Neural cell (in vitro differentiated cells): ENCODE results near the gene DAGLB. TPM values are rescaled to one million over a fixed set of nuclear protein-coding genes. Genes with fewer than 3 reads are reported as not detected.

Experiments used
- H2AFZ ChIP-seq: fragments of 200-600, 300-800 bp; sonication (generic), shearing (Covaris generic); 2 replicates; pipeline ENCODE4 v1.6.0; 2014; ENCODE audit warnings: low read depth, mild to moderate bottlenecking, antibody characterized with exemption, low read length, moderate library complexity
- H3F3A ChIP-seq: fragments of 200-600 bp; shearing (Covaris generic); 2 replicates; pipeline ENCODE4 v1.6.1; 2016; ENCODE audit warnings: mild to moderate bottlenecking, moderate library complexity, mixed read lengths, antibody characterized with exemption, low read length; ENCODE audit not compliant: insufficient read depth, poor library complexity, severe bottlenecking
- H3K27ac ChIP-seq: fragments of 200-600, 300-800 bp; sonication (generic), shearing (Covaris generic); 2 replicates; pipeline ENCODE4 v1.5.1; 2014; ENCODE audit warnings: mild to moderate bottlenecking, low read length, moderate library complexity
- H3K27me3 ChIP-seq: fragments of 300-800, 200-600 bp; sonication (generic), shearing (Covaris generic); 2 replicates; pipeline ENCODE4 v1.6.0; 2014; ENCODE audit warnings: mild to moderate bottlenecking, low read depth, low read length, moderate library complexity; ENCODE audit not compliant: insufficient read depth
- H3K36me3 ChIP-seq: fragments of 300-800, 200-600 bp; sonication (generic), shearing (Covaris generic); 2 replicates; pipeline ENCODE4 v1.5.1; 2014; ENCODE audit warnings: mild to moderate bottlenecking, antibody characterized with exemption, low read length, moderate library complexity; ENCODE audit not compliant: insufficient read depth
- H3K4me2 ChIP-seq: fragments of 300-800, 200-600 bp; sonication (generic), shearing (Covaris generic); 2 replicates; pipeline ENCODE4 v1.6.0; 2014; ENCODE audit warnings: mild to moderate bottlenecking, low read length
- H3K4me3 ChIP-seq: fragments of 300-800, 200-600 bp; sonication (generic), shearing (Covaris generic); 2 replicates; pipeline ENCODE4 v1.5.1; 2014; ENCODE audit warnings: mild to moderate bottlenecking, low read length, moderate library complexity
- H3K79me2 ChIP-seq: fragments of 200-600 bp; shearing (Covaris generic); replicated peaks from 2 replicates; pipeline ENCODE4 v1.6.0; 2014; ENCODE audit warnings: mild to moderate bottlenecking, low read length, moderate library complexity; ENCODE audit not compliant: insufficient read depth
- H3K9ac ChIP-seq: fragments of 300-800, 200-600 bp; sonication (generic), shearing (Covaris generic); 2 replicates; pipeline ENCODE4 v1.6.1; 2016; ENCODE audit warnings: mild to moderate bottlenecking, low read length, mixed read lengths
- H3K9me2 ChIP-seq: fragments of 200-600 bp; shearing (Covaris generic); 2 replicates; pipeline ENCODE4 v1.6.1; 2016; ENCODE audit warnings: mild to moderate bottlenecking, low read length, mixed read lengths; ENCODE audit not compliant: insufficient read depth
- H3K9me3 ChIP-seq: fragments of 200-600, 300-800 bp; sonication (generic), shearing (Covaris generic); 2 replicates; pipeline ENCODE4 v1.6.1; 2016; ENCODE audit warnings: mild to moderate bottlenecking, mixed run types, low read length, moderate library complexity, mixed read lengths
- H4K20me1 ChIP-seq: fragments of 200-600 bp; shearing (Covaris generic); 2 replicates; pipeline ENCODE4 v1.6.1; 2016; ENCODE audit warnings: mild to moderate bottlenecking, mixed run types; ENCODE audit not compliant: insufficient read depth
- EP300 ChIP-seq: fragments of 450-650 bp; conservative IDR thresholded peaks from 2 replicates; pipeline ENCODE4 v1.6.1; 2014; ENCODE audit warnings: antibody characterized with exemption, mild to moderate bottlenecking, moderate library complexity; ENCODE audit not compliant: poor library complexity, severe bottlenecking
- EZH2 ChIP-seq: fragments of 200-600, 300-800 bp; shearing (Covaris generic), sonication (generic); IDR thresholded peaks from 2 replicates; pipeline ENCODE4 v1.6.1; 2014; ENCODE audit warnings: antibody characterized with exemption, low read length, borderline replicate concordance, mild to moderate bottlenecking; ENCODE audit not compliant: insufficient read depth, poor library complexity, severe bottlenecking
- MXI1 ChIP-seq: fragments of 450-650 bp; conservative IDR thresholded peaks from 2 replicates; pipeline ENCODE4 v1.6.1; 2014; ENCODE audit warnings: antibody characterized with exemption, mild to moderate bottlenecking; ENCODE audit not compliant: poor library complexity, severe bottlenecking
- POLR2AphosphoS5 ChIP-seq: IDR thresholded peaks from 2 replicates; pipeline ENCODE4 v1.6.1; 2012
- RAD21 ChIP-seq: fragments of 450-650 bp; conservative IDR thresholded peaks from 2 replicates; pipeline ENCODE4 v1.6.1; 2014; ENCODE audit warnings: antibody characterized with exemption, mild to moderate bottlenecking, moderate library complexity
- SMC3 ChIP-seq: fragments of 450-650 bp; conservative IDR thresholded peaks from 2 replicates; pipeline ENCODE4 v1.6.1; 2014; ENCODE audit warnings: antibody characterized with exemption, mild to moderate bottlenecking, moderate library complexity; ENCODE audit not compliant: poor library complexity
- TAF1 ChIP-seq: IDR thresholded peaks from 2 replicates; pipeline ENCODE4 v1.6.1; 2012; ENCODE audit warnings: low read depth
- polyA plus RNA-seq: library from polyadenylated mRNA; depleted of rRNA; stranded (reverse); fragments of >200 nt; gene quantifications from 2 replicates; pipeline ENCODE4 v1.2.3, GENCODE V29; 2014
- TF ChIP-seq, protein P1 (sequence below): fragments of 450-650 bp; IDR thresholded peaks from 2 replicates; pipeline ENCODE4 v1.5.1; 2014; ENCODE audit warnings: antibody characterized with exemption, mild to moderate bottlenecking, moderate library complexity; ENCODE audit not compliant: poor library complexity, severe bottlenecking
- TF ChIP-seq, protein P2 (sequence below): IDR thresholded peaks from 2 replicates; pipeline ENCODE4 v1.6.1; 2012; ENCODE audit warnings: borderline replicate concordance

DAGLB gene
- polyA plus RNA-seq, 1 donor from 2014 or later: 32.3 TPM

- Histone ChIP-seq H3K4me3 (no peak overlapping the region), H3K9me2 (no peaks in the 10 kb centered on the region), H3K9ac (no peak overlapping the region), H3K27me3 (no peaks in the 10 kb centered on the region), H3K9me3 (no peaks in the 10 kb centered on the region), H3K36me3 (peaks cover 7% of the 10 kb centered on the region), H3K4me2 (no peak overlapping the region), H3K79me2 (no peaks in the 10 kb centered on the region), H3K27ac (no peak overlapping the region), H2AFZ (no peak overlapping the region), H3F3A (no peaks in the 10 kb centered on the region), H4K20me1 (no peaks in the 10 kb centered on the region)
- TF ChIP-seq, protein P1, sequence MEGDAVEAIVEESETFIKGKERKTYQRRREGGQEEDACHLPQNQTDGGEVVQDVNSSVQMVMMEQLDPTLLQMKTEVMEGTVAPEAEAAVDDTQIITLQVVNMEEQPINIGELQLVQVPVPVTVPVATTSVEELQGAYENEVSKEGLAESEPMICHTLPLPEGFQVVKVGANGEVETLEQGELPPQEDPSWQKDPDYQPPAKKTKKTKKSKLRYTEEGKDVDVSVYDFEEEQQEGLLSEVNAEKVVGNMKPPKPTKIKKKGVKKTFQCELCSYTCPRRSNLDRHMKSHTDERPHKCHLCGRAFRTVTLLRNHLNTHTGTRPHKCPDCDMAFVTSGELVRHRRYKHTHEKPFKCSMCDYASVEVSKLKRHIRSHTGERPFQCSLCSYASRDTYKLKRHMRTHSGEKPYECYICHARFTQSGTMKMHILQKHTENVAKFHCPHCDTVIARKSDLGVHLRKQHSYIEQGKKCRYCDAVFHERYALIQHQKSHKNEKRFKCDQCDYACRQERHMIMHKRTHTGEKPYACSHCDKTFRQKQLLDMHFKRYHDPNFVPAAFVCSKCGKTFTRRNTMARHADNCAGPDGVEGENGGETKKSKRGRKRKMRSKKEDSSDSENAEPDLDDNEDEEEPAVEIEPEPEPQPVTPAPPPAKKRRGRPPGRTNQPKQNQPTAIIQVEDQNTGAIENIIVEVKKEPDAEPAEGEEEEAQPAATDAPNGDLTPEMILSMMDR: no peak
- TF ChIP-seq EZH2 (no peak), RAD21 (no peak), POLR2AphosphoS5 (no peak), TAF1 (no peak), EP300 (no peak), SMC3 (no peak)
Observed at GRCh38 chr7:6409944-6410693, 37.6 kb downstream of the DAGLB start.

- H3K27ac ChIP-seq: no peak overlapping the region
- no peak overlapping the region for H3K4me3 ChIP-seq
- H3K27me3 ChIP-seq: no peaks in the 10 kb centered on the region
- peaks cover 7% of the 10 kb centered on the region for H3K36me3 ChIP-seq
- TF ChIP-seq RAD21: no peak
- no peak for TF ChIP-seq POLR2AphosphoS5
- TF ChIP-seq, protein P1: no peak
- no peak for TF ChIP-seq SMC3
- no peak for TF ChIP-seq EP300
- no peak for TF ChIP-seq TAF1
- TF ChIP-seq, protein P2, sequence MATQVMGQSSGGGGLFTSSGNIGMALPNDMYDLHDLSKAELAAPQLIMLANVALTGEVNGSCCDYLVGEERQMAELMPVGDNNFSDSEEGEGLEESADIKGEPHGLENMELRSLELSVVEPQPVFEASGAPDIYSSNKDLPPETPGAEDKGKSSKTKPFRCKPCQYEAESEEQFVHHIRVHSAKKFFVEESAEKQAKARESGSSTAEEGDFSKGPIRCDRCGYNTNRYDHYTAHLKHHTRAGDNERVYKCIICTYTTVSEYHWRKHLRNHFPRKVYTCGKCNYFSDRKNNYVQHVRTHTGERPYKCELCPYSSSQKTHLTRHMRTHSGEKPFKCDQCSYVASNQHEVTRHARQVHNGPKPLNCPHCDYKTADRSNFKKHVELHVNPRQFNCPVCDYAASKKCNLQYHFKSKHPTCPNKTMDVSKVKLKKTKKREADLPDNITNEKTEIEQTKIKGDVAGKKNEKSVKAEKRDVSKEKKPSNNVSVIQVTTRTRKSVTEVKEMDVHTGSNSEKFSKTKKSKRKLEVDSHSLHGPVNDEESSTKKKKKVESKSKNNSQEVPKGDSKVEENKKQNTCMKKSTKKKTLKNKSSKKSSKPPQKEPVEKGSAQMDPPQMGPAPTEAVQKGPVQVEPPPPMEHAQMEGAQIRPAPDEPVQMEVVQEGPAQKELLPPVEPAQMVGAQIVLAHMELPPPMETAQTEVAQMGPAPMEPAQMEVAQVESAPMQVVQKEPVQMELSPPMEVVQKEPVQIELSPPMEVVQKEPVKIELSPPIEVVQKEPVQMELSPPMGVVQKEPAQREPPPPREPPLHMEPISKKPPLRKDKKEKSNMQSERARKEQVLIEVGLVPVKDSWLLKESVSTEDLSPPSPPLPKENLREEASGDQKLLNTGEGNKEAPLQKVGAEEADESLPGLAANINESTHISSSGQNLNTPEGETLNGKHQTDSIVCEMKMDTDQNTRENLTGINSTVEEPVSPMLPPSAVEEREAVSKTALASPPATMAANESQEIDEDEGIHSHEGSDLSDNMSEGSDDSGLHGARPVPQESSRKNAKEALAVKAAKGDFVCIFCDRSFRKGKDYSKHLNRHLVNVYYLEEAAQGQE: no peak
- no peak for TF ChIP-seq MXI1
- no peak for TF ChIP-seq EZH2
- no peak overlapping the region for H3K9ac ChIP-seq
- no peaks in the 10 kb centered on the region for H4K20me1 ChIP-seq
- no peaks in the 10 kb centered on the region for H3K9me2 ChIP-seq
- H3K4me2 ChIP-seq: no peak overlapping the region
- no peaks in the 10 kb centered on the region for H3F3A ChIP-seq
- H3K79me2 ChIP-seq: no peaks in the 10 kb centered on the region
- H2AFZ ChIP-seq: no peak overlapping the region
- no peaks in the 10 kb centered on the region for H3K9me3 ChIP-seq
Observed at GRCh38 chr7:6409091-6409490, 38.7 kb downstream of the DAGLB start.
